Activated naive CD4-positive, alpha-beta T cell (primary cell): ENCODE data around the gene FAM120AOS.
"Not testable (repeated sequence)": the region's sequence is repeated elsewhere in the genome, so short reads cannot be mapped to it uniquely, and the experiment has no call there.

Experiments used
- DNase-seq, 4 experiments: peaks; one replicate each; lab custom pipeline; 2025; lab: John Stamatoyannopoulos, UW

The FAM120AOS gene

GRCh38 chr9:93467062-93467416 is 13.7 kb upstream of the FAM120AOS start:
- DNase-seq = no peak

- no peak for DNase-seq
These were observed 13.2 kb upstream of the FAM120AOS start for GRCh38 chr9:93466416-93467061.

DNA sequence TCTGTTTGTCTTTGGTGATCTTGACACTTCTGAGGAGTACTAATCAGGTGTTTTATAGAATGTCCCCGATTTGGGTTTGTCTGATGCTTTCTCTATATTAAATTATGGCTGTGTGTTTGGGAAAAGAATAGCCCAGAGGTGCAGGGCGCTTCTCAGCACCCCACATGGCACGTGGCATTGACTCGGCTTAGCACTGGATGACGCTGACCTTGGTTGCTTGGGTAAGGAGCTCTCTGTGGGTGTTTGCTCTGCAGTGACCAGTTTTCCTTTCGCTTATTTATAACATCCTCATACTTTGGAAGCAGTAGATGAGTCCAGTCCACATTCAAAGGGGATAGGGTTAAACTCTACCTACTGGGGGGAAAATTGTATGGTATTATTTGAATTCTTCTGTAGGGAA is 12.5 kb upstream of the FAM120AOS start:
- DNase-seq = no peak

DNA sequence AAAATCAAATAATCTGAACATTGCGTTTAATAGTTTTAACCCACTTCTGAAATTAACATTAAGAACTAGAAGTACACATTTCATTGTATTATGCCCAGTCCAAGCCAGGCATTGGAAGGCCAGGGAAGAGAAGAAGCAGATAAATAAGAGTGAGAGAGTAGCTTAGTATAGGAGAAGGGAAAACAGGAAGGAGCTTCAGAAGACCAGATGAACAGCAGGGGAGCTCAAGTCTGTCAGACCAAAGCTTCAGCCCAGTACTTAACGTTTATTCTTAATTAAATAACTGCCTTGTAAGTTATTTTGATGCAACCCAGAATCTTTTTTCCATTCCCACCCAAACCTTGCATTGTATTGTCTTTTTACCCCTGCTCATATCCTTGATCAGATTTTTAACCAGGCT is 11.5 kb upstream of the FAM120AOS start:
- no peak for DNase-seq

- DNase-seq = no peak
These were observed 11.0 kb upstream of the FAM120AOS start for GRCh38 chr9:93464395-93464794.

- no peak for DNase-seq
These were observed 10.4 kb upstream of the FAM120AOS start for GRCh38 chr9:93463638-93464248.

DNA sequence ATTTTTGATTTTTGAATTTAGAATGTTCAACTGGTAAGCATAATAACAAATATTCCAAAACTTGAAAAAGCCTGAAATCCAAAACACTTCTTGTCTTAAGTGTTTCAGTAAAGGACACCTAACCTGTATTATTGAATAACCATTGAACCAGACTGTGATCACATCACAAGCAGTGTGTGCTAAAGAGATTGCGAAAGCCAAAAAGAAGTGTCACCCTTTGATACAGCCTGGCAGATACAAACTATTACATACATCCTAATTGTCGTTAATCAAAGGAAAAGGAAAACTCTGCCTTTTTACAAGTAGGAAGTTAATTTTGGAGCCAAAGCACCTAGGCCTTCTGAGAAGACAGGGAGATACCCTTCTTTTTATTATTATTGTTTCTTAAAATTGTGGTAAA is 8.4 kb upstream of the FAM120AOS start:
- no peak for DNase-seq

DNA sequence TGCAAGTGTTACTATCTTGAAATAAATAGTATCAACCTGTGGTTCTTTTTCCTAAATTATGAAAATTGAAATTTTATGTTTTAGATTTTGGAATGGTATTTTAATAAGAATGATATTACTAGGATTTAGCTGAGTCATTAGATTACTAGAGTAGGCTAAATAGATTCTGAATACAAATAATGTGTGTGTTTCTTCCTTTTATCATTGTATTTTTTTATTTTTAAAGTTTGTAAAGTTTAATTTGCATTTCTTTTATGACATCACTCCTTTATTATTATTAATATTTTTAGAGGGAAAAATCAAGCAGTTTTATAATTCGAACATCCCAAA is 8.0 kb upstream of the FAM120AOS start:
- no peak for DNase-seq

DNA sequence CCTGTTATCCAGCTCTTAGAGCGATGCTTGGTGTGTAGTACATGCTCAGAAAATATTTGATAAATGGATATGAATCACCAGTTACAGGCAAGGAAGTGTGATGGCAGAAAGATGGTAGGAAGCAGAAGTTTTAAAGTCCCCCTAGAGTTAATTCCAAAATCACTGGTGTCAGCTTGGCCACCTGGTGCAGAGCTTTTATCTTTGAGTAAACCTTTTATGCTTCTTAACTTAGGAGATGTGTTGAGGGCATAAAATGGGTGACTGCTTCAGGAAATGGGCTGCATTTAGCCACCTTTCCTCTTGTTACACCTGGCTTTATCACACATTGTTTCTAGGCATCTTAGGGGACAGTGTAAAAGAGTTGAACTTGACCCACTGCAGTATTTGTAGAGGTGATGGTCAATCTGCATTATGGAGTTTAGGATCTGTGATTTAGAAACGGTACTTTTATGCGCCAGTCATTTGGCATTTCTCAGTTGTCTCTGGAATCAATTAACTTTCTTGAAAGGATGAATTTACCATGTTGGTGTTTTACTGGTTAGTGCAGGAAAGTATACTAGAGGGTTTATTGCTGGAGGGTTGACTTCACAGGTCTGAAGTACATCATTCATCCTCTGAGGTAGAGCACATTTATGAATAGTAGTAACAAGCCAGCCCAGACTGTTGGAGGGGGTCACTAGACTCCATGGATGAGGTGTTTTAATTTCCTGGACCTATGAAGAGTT is 7.5 kb upstream of the FAM120AOS start:
- DNase-seq = no peak

DNA sequence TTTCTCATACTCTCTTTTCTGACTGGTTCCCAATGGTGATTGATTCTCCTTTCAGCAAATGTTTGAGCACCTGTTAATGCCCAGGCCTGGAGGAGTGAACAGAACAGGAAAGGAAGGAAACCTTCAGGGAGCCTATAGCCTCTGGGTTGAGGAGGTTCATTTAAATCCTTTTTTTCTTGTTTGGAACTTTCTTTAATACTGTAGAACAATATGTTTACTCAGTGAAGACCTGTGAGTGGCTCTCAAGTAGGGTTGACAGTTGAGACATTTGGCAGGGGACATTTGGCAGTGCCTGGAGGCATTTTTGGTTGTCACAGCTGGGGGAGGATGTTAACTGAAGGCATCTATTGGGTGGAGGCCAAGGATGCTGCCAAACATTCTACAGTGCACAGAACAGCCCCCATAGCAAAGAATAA is 6.1 kb upstream of the FAM120AOS start:
- no peak for DNase-seq

DNA sequence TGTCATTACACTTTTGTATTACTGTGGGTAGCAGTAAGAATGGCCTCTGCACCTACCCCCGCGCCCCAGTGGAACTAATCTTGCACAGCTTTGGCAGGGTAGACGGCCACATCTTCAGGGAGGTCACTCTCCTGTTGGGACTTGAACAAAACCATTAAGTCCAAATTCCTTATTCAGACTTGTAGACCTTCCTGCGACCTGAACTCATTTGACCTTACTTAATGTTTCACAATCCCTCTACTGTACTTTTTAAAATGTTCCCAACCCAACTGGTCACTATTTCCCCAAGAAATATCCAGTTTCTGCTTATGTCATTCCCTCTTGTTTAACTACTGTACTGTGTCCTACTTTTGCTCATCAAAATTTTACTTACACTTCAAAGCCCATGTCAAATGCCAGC is 5.3 kb upstream of the FAM120AOS start:
- DNase-seq = no peak

GRCh38 chr9:93457006-93457405 is 3.6 kb upstream of the FAM120AOS start:
- DNase-seq = no peak

- DNase-seq = no peak
These were observed 3.1 kb upstream of the FAM120AOS start for GRCh38 chr9:93456504-93456903.

DNA sequence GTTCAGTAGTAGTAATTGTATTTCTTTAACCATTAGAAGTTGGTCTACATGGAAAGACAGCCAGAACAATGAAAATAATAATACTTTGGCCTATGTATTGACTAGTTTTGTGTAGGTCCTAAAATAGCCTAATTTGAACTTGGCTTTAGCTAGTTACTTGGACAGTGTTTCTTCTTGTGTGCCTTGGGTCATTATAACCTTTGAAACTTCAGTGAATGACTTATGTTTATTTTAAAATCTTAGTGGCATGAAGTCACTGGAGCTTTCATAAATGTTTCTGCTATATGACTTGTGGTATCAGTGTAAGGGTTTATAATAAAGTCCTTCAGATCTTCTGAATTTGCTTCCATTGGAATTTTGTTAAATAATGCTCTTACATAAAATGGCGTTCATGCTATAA is 2.6 kb upstream of the FAM120AOS start:
- DNase-seq = no peak

DNA sequence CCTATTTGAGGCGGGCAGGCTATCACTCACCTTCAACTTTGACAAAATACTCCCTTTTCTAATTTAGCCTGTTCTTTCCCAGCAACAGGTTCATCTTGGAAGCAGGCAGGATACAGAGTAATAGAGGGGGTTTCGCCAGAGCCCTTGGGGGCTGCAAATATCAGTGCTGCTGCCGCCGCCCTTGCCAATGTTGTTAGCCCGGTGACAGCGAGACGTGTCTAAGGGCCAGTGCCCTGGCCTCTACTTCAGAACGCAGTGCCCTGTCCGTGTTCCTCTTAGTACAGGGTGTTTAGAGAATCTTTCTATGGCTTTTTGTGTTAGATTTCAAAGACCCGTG is 703 bp downstream of the FAM120AOS start:
- DNase-seq = no peak

DNA sequence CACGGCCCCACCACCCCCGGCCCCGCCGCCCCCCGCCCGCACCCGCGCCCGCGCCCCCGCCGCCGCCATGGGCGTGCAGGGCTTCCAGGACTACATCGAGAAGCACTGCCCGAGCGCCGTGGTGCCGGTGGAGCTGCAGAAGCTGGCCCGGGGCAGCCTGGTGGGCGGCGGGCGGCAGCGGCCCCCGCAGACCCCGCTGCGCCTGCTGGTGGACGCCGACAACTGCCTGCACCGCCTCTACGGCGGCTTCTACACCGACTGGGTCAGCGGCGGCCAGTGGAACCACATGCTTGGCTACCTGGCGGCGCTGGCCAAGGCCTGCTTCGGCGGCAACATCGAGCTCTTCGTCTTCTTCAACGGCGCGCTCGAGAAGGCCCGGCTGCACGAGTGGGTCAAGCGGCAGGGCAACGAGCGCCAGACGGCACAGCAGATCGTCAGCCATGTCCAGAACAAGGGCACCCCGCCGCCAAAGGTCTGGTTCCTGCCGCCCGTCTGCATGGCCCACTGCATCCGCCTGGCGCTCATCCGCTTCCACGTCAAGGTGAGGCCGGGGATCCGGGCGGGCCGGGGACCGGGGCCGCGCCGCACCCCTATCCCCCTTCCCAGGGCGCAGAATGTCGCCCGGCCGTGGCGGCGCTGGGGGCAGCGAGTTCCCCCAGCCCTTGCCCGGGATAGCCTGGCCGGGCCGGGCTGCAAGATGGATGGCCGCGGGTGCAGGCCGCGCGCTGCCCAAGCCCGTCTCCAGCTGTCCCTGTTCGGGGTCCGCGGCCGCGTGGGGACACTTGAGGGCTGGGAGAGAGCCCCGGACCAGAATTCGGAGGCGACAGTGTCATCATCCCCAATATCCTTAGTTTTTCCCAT is 1.3 kb downstream of the FAM120AOS start:
- peak; percentile 17 to 45 (median 34) for DNase-seq

DNA sequence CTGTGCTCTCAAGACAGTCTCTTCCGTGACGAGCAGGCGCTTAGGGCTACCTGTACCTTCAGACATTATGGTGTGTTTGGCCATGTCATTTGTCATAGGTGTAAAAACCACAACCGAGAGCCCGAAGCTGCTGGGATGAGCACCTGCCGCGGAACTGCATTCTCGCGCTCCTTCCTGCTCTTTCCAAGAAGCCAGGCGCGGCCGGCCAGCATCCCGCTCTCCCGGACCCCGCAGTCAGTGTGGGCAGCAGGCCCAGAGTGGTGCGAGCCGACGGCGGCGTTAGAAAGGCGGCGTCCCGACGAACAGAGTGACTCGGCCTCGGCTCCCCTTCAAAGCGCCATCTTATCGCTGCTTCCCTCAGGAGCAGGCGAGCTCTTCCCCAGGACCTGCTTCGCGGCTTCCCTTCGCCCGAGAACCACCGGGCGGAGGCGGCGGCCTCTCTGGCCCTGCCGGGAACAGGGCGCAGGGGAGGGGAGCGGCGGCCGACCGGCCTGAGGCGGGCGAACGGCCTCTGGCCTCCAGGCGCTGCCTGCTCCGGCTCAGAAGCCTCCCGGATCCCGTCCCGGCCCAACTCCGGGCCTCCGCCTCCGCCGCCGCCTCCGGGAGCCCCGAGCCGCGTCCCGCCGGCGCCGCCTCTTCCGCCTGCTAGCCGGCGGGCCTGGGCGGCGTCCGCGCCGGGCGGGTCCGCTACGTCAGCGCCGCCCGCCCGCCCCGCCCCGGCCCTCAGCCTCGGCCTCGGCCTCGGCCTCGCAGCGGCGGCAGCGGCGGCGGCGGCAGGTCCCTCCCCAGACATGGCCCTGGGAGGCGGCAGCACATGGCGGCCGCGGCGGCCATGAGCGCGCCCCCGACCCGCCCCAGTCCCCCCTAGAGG is 2.2 kb downstream of the FAM120AOS start, which contains the start of gene FAM120A:
TSS of gene FAM120A (plus strand) at position 741 of the 871 bp plus-strand sequence. CDS start 231 bp downstream, outside the sequence.
- peak; percentile 10 to 73 (median 43) for DNase-seq

GRCh38 chr9:93447655-93448054 is 5.7 kb downstream of the FAM120AOS start:
- no peak for DNase-seq

DNA sequence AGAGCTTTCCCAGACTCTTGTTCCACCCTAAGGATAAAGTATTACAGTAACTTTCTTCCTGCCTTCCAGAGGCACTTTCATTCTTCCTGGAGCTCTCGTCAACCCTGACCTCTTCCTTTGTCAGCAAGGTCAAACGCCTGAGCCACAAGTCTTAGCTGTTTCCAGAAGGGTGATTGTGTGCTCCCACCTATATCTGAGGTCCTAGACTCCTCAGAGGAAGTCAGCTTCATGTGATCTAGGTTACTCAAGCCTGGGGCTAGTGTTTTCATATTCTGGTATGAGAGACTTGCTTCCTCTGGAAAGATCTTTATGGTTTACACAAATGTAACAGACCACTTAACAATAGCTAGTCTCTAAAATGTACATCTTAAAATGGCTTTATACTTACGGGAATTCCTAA is 7.3 kb downstream of the FAM120AOS start:
- DNase-seq = no peak

DNA sequence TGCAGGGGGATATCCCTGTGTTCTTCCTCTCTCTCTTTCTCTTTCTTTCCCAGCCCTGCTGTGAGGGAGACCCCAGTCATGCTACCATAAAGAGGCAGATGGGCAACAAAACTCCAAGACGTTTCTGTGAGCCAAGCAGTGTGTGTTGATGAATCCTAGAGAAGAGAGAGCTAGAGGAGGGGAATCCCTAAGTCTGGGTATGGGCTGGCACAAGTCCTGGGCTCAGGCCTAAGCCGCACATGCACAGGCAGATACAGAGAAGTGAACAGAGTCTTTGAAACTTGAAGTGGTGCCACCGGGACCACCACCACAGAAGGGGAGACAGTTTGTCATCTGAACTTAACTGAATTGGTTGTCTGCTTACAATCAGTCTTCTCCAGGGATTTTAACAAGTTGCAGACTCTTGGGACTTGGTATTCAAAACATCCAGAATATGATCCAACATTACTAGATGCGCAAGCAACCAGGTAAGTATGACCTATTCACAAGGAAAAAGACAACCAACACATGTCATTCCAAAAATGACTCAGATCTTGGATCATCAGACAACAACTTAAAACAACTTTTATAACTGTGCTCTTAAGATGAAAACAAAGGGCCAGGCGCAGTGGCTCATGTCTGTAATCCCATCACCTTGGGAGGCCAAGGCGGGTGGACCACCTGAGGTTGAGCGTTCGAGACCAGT is 12.3 kb downstream of the FAM120AOS start:
- no peak for DNase-seq

DNA sequence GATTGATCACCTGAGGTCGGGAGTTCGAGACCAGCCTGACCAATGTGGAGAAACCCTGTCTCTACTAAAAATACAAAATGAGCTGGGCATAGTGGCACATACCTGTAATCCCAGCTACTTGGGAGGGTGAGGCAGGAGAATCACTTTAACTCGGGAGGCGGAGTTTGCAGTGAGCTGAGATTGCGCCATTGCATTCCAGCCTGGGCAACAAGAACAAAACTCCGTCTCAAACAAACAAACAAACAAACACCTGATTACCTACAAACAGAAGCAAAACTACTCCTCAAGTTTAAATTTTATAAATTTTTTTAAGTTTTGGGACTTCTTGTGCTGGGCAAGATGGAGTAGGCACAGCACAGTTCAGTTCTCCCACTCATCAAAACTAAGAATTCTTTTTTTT is 14.1 kb downstream of the FAM120AOS start:
- not testable (repeated sequence) for DNase-seq
